HG03354 (cell line): Measurements from ENCODE around the gene THOP1.
"Not testable (repeated sequence)": the region's sequence is repeated elsewhere in the genome, so short reads cannot be mapped to it uniquely, and the experiment has no call there.

Experiments used
- ATAC-seq: cut with Tn5 transposase; IDR thresholded peaks from one replicate; pipeline ENCODE4 v1.9.1; 2021; ENCODE audit warnings: mild to moderate bottlenecking; ENCODE audit not compliant: unreplicated experiment, poor library complexity, severe bottlenecking

THOP1 gene

GRCh38 chr19:2779121-2779740, 6.1 kb upstream of the THOP1 start:
- ATAC-seq: no peak

GRCh38 chr19:2780284-2780683, 5.0 kb upstream of the THOP1 start:
- ATAC-seq: no peak

DNA sequence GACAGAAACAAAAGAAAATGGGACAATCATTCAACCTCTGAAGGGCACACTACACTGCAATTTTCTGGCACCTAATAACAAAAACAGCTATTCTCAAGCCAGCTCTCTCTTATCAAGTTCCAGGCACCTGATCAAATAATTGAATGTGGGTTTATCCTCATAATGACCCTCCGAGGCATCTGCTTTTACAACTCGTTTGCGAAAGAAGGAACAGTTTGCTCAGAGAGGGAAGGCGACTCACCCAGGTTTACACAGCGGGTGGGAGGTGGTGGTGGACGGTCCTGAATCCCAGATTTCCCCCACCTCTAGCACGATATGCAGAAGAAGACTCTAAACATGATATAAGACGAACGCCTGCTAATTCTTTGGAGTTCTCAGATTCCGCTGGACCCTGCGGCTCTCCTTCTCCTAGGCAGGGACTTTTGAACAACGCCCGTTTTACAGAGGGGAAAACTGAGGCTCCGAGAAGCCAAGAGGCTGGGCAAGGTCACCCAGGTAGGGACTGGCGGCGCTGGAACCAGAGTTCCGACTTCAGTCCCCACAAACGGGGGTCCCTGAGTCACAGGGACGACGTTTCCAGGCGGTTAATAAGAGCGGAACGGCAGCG, 2.9 kb upstream of the THOP1 start:
- no peak for ATAC-seq

DNA sequence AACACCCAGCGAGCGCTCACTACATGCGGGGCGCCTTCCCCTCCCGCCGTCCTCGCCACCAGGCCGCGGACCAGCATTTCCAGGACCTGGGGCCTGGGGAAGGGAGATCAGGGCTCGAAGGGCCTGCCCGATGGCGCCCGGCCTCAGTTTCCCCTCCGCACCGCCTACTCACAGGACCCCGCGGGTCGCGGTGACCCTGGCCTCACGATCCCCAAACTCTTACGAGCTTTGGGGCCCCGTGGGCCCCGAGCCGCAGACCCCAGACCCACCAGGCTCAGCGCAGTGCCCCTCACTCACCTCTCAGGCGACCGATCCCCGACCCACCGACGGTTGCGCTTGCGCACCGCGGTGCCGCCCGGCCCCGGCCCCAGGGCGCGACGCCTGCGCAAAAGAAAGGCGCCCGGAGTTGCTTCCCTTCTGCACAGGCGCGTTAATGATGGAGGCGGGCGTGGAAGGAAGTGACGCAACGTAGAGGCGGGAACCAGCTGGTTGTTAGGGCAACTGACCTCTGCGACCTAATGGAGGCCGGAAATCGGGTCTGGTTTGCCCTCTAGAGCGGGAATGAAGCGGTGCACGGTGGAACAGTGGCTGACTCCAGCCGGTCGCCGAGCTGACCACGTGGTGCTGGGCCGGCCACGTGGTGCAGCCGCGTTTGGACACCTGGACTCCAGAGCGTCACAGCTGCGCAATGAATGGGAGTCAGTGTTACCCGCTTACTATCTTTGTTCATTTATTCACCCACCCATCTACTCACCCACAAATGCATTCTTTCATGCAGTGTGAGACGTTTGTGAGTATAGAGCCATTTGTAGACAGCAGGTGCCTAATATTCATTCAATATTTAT, 2.1 kb upstream of the THOP1 start, which contains the start of gene SGTA:
Gene SGTA, minus strand, starts transcription at position 338 of the 845 bp plus-strand sequence. CDS start 14,205 bp downstream, outside the sequence.
- peak; percentile 81 for ATAC-seq

GRCh38 chr19:2783781-2784145, 1.5 kb upstream of the THOP1 start:
- ATAC-seq: no peak

- no peak for ATAC-seq
These were observed 1.8 kb downstream of the THOP1 start for GRCh38 chr19:2787115-2787514.

GRCh38 chr19:2788237-2788636, 2.9 kb downstream of the THOP1 start:
- ATAC-seq: no peak

GRCh38 chr19:2790194-2790556, 4.9 kb downstream of the THOP1 start:
- no peak for ATAC-seq

DNA sequence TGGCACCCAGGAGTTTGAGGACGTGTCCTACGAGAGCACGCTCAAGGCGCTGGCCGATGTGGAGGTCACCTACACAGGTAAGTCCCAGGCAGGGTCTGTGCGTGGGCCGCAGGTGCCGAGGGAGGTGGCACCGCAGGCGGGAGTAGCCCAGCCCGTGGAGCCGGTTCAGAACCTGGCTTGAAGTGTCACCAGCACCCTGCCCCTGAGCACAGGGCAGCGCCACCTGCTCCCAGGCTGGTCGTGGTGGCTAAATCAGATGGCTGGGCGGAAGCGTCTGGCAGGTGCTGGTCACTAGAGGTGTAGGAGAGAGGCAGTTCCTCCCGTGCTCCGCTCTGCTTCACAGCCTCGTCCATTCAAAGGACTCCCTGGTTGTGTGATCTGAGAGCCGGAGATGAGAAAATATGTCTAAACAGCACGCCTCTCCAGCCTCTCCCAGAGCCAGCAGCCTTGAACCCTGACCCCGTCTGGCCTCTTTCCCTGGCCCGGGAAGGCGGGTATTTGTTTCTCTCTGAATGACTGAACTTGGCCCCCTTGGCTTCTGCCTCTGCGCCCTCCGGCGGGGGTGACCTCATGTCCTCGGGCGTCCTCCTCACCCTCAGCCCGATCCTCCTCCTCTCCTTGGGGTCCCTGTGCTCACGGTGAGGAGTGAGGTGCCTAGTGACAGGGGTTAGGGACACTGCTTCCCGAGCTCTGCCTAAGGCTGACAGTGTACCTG, 5.4 kb downstream of the THOP1 start:
- ATAC-seq: no peak

DNA sequence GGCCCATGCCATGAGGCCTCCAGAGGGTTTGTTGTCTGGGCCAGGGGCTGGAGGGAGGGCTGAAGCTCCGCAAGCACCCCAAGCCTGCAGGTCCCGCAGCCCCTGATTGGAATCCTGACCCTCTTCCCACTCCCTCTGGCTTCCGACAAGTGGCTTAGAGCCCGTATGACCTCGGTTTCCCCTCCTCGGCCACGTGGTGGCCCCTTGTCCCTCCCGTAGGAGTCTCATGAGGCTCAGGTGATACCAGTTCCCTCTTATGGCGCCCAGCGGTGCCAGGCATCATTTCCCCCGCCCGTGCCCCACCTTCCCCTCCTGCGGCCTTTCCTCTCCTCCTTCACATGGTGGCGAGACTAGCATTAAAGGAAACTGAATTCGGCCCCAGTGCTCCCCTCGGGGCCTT, 6.1 kb downstream of the THOP1 start:
- ATAC-seq: no peak

DNA sequence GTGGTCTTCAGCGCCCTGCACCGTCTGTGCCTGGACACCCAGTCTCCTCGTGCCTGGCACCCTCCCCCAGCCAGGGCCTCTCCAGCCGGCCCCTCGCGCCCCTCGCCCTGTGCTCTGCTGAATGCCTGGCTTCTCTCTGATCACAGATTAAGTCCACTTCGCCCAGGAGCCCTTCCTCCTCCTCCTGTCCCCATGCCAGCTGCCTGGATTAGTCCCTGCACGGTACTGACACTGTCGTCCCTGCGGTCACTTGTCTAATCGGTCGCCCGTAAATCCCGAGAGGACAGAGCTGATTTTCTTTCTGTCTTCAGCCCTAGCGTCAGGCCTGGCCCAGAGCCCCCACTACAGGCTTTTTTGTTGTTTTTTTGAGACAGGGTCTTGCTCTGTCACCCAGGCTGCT, 6.6 kb downstream of the THOP1 start:
- no peak for ATAC-seq

- not testable (repeated sequence) for ATAC-seq
These were observed 7.4 kb downstream of the THOP1 start for GRCh38 chr19:2792666-2793065.

DNA sequence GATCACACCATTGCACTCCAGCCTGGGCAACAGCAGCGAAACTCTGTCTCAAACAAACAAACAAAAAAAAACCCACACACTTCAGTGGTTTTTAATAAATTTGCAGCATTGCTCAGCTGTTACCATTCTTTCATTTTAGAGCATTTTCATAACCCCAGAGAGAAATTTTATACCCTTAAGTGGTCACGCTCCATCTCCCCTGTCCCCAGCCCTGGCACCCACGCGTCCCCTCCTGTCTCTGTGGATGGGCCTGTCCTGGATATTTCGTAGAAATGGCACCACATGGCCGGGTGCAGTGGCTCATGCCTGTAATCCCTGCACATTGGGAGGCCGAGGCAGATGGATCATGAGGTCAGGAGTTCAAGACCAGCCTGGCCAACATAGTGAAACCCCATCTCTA, 7.8 kb downstream of the THOP1 start:
- ATAC-seq: no peak

DNA sequence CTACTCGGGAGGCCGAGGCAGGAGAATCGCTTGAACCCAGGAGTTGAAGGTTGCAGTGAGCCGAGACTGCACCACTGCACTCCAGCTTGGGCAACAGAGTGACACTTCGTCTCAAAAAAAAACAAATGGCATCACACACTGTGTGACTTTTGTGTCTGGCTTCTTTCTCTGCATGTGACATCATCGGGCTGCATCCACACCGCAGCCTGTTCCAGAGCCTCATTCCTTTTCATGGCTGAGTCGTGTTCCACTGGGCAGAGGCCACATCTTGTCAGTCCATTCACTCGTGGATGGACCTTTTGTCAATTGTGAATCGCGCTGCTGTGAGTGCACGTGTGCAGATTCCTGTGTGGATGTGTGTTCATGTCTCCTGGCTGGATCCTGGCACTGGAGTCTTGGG, 8.3 kb downstream of the THOP1 start:
- ATAC-seq: no peak

- no peak for ATAC-seq
These were observed 10.7 kb downstream of the THOP1 start for GRCh38 chr19:2795827-2796658.

DNA sequence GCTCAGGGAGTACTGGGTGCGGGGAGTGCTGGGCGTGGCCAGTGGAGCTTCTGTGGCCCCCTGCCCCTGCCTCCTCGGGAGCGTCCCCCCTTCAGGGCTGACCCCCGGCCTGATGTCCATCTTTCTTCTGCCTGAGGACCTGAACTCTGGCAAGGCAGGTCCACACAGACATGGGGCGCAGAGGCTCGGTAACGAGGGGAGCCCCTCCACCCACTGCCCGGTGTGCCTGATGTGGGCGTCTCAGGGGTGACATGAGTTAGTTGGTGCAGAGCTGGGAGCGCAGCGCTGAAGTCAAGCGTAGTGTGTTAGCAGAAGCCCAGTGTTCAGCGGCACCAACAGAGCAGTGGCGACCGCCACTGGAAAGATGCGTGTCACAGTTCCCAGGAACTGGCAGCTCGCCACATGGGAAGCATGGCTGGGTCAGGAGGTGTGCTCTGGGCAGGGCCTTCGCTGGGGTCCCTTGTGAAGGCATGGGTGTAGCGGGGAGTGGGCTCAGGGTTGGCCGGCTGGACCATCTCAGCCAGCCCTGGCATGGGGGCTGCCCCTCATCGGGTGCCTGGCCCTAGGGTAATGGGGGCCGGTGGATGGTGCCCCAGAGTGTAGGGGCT, 11.5 kb downstream of the THOP1 start:
- no peak for ATAC-seq

GRCh38 chr19:2797280-2797679, 12.0 kb downstream of the THOP1 start:
- no peak for ATAC-seq

DNA sequence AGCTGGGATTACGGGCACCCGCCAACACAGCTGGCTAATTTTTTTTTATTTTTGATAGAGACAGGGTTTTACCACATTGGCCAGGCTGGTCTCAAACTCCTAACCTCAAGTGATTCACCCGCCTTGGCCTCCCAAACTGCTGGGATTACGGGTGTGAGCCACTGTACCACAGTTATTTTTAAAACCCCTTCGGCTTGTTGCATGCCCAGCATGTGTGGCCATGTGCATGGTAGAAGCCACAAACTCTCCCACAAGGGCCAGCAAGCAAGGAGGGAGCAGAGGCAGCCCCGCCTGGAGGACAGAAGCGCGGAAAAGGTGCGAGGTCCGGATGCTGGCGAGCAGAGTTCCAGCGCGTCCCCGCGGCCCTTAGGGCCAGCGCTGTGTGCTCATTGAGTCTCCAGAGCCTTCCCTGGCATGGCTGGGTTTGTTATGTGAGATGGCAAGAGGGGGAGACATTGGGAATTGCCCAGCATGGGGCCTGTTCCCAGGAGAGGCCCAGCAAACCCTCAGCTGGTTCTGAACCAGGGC, 12.9 kb downstream of the THOP1 start:
- no peak for ATAC-seq

DNA sequence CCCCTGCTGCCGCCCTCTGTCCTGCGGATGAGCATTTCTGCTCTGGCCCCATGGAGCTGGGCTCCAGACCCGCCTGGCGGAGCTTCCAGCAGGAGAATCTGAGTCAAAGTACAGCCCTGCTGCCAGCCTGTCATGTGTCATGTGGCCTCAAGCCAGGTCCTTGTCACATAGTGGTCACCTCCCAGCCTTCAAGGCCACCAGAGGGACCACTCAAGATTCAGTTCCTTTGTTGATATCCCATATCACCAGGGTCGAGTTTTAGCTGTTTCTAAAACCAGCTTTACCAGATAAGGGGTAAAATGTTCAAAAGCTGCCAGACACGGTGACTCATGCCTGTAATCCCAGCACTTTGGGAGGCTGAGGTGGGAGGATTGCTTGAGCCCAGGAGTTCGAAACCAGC, 13.4 kb downstream of the THOP1 start:
- no peak for ATAC-seq
